SK-N-MC (cell line): ENCODE data around the gene JPT2.

Experiments used
- DNase-seq: peaks from one replicate; pipeline ENCODE4 v3.0.0-alpha.2; 2011; ENCODE audit warnings: low read depth, low spot score
- H3K27ac ChIP-seq: fragments of 200-600 bp; sonication (generic); 2 replicates; pipeline ENCODE4 v1.5.1; 2016; ENCODE audit warnings: mixed run types
- H3K36me3 ChIP-seq: fragments of 200-600 bp; sonication (generic); 2 replicates; pipeline ENCODE4 v1.6.1; 2017; ENCODE audit warnings: antibody characterized with exemption, low read length, mixed read lengths; ENCODE audit not compliant: insufficient read depth
- H3K4me3 ChIP-seq: fragments of 200-600 bp; sonication (generic); 2 replicates; pipeline ENCODE4 v1.5.1; 2016
- H3K9ac ChIP-seq: fragments of 200-600 bp; sonication (generic); 2 replicates; pipeline ENCODE4 v1.8.0; 2017; ENCODE audit warnings: mixed run types, mixed read lengths; ENCODE audit not compliant: insufficient read length
- H3K9me3 ChIP-seq: fragments of 200-600 bp; sonication (generic); 2 replicates; pipeline ENCODE4 v1.6.1; 2017; ENCODE audit warnings: low read depth, mild to moderate bottlenecking, antibody characterized with exemption, low read length, moderate library complexity, mixed read lengths
- EZH2 ChIP-seq: fragments of 200-600 bp; sonication (generic); IDR thresholded peaks from one replicate; pipeline ENCODE4 v1.6.1; 2017; ENCODE audit warnings: antibody characterized with exemption
- FOXP2 ChIP-seq: optimal IDR thresholded peaks from 2 replicates; pipeline ENCODE3; 2011; ENCODE audit warnings: mild to moderate bottlenecking, moderate library complexity; ENCODE audit not compliant: insufficient read depth; ENCODE audit errors: extremely low read length, control extremely low read depth
- POLR2AphosphoS5 ChIP-seq: IDR thresholded peaks from 2 replicates; pipeline ENCODE4 v1.6.1; 2012; ENCODE audit warnings: mild to moderate bottlenecking, low read depth, low read length, borderline replicate concordance

The JPT2 gene

GRCh38 chr16:1734123-1734522 is 56.0 kb downstream of the JPT2 start:
- no peak for TF ChIP-seq FOXP2
- TF ChIP-seq EZH2 = no peak
- no peak for TF ChIP-seq POLR2AphosphoS5
- H3K9ac ChIP-seq = no peak overlapping the region

GRCh38 chr16:1734816-1735215 is 56.7 kb downstream of the JPT2 start:
- H3K27ac ChIP-seq = no peak overlapping the region
- H3K9ac ChIP-seq = no peak overlapping the region
- H3K9me3 ChIP-seq = no peaks in the 10 kb centered on the region
- TF ChIP-seq EZH2 (no peak), FOXP2 (no peak), POLR2AphosphoS5 (no peak)
- DNase-seq = no peak
- no peak overlapping the region for H3K4me3 ChIP-seq
- H3K36me3 ChIP-seq = no peaks in the 10 kb centered on the region; the same call in 1 of the 2 replicates

More at GRCh38 chr16:1734123-1734522, 56.0 kb downstream of the JPT2 start:
- Histone ChIP-seq H3K9me3 (no peaks in the 10 kb centered on the region), H3K4me3 (no peak overlapping the region), H3K36me3 (no peaks in the 10 kb centered on the region; the same call in 1 of the 2 replicates), H3K27ac (no peak overlapping the region)
- DNase-seq = no peak

DNA sequence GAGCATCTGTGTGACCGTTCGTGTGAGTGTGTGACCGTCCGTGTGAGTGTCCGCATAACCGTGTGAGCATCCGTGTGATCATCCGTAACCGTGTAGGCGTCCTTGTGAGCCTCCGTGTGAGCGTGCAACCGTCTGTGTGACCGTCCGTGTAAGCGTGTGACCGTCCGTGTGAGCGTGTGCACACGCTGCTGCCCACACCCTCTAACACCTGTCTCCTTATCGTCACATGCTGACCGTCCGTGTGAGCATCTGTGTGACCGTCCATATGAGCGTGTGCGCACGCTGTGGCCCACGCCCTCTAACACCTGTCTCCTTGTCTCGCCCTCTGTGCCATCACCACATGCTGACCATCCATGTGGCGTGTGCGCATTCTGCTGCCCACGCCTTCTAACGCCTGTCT is 62.2 kb downstream of the JPT2 start:
- DNase-seq = no peak
- Histone ChIP-seq H3K36me3 (no peaks in the 10 kb centered on the region), H3K9me3 (no peaks in the 10 kb centered on the region), H3K9ac (no peak overlapping the region), H3K4me3 (no peak overlapping the region), H3K27ac (no peak overlapping the region)
- TF ChIP-seq POLR2AphosphoS5 = no peak
- TF ChIP-seq FOXP2 = no peak
- TF ChIP-seq EZH2 = no peak

- DNase-seq = no peak
- TF ChIP-seq FOXP2 = no peak
- TF ChIP-seq POLR2AphosphoS5 = no peak
- no peak for TF ChIP-seq EZH2
These were observed 62.9 kb downstream of the JPT2 start for GRCh38 chr16:1740781-1741490.

DNA sequence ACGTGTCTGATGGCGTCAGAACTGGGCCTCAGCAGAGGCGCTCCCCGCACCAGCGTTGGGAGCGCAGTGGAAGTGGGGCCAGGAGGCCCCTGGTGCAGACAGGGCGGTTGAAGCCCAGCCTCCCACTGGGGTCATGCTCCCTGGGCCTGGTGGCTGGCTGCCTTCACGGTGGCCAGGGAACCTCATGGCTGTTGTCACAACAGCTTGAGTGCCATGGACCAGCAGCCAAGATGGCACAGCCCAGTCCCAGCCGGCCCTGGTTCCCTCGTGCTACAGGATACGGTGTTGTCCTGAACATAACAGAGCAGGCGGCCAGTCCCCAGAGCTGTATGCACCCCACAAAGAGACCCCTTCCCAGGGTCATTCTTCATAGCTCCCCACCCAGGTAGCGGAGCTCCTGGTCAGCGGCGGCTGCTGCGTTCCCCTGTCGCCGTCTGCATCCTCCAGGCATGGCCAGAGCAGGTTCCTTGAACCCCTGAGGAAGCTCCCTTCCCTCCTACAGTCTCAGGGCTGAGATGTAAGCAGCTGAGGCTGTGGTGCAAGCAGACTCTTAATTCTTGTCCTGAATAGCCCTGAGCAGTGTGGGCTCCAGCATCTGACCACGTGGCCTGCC is 63.6 kb downstream of the JPT2 start:
- no peak for DNase-seq
- Histone ChIP-seq H3K9ac (no peak overlapping the region), H3K27ac (no peak overlapping the region), H3K36me3 (no peaks in the 10 kb centered on the region), H3K9me3 (no peaks in the 10 kb centered on the region), H3K4me3 (no peak overlapping the region)
- no peak for TF ChIP-seq FOXP2
- no peak for TF ChIP-seq POLR2AphosphoS5
- no peak for TF ChIP-seq EZH2

More at GRCh38 chr16:1740781-1741490, 62.9 kb downstream of the JPT2 start:
- Histone ChIP-seq H3K27ac (no peak overlapping the region), H3K9me3 (no peaks in the 10 kb centered on the region), H3K36me3 (no peaks in the 10 kb centered on the region), H3K4me3 (no peak overlapping the region), H3K9ac (no peak overlapping the region)

DNA sequence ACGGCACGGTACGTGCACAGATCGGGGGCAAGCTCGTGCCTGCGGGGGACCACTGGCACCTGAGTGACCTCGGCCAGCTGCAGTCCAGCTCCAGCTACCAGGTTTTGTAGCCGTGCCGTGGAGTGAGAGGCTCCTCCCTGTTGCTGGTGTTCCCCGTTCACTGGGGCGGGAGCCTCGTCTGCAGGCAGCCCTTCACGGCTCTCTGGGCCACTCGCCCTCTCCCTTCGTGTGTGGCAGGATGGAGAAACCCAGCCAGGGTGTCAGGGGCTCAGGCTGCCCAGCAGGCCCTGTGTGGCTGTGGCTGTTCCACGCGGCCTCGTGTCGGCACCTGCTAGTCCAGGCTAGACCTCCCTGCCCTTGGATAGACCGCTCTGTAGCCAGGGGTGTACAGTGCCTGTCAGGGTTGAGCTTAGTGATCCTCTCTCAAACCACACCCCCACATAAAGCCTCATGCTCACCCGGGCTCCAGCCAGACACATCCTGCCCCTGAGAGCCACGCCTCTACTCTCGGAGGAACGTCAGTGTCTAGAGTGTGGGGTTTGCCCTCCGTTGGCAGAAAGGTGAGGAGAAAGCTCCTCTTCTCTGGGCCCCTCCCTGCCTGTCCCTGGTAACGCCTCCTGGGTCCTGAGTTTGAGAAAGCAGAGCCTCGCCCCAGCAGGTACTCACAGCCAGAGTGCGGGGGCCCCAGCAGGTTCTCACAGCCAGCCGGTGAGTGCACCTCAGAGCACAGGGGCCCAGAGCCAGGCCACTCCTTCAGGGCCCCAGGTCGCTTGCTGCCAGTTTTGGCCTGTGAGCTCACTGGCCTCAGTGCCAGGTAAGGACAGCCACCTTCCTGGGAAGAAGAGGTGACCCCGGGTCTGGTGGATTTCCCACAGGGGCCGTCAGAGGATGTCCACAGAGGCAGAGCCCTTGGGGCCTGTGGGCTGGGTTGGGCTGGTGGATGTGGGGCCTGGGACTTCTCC is 65.6 kb downstream of the JPT2 start:
- H3K4me3 ChIP-seq = no peak overlapping the region
- no peak overlapping the region for H3K27ac ChIP-seq
- no peaks in the 10 kb centered on the region; the same call in 1 of the 2 replicates for H3K36me3 ChIP-seq
- H3K9me3 ChIP-seq = no peaks in the 10 kb centered on the region
- H3K9ac ChIP-seq = no peak overlapping the region
- TF ChIP-seq POLR2AphosphoS5 = no peak
- TF ChIP-seq EZH2 = no peak
- TF ChIP-seq FOXP2 = no peak
- DNase-seq = no peak

GRCh38 chr16:1744338-1744840 is 66.3 kb downstream of the JPT2 start:
- no peak overlapping the region for H3K9ac ChIP-seq
- TF ChIP-seq FOXP2 = no peak
- no peak for TF ChIP-seq POLR2AphosphoS5
- TF ChIP-seq EZH2 = no peak
- no peak overlapping the region for H3K27ac ChIP-seq
- DNase-seq = no peak
- no peak overlapping the region for H3K4me3 ChIP-seq
- H3K9me3 ChIP-seq = no peaks in the 10 kb centered on the region
- H3K36me3 ChIP-seq = no peaks in the 10 kb centered on the region; the same call in 1 of the 2 replicates

DNA sequence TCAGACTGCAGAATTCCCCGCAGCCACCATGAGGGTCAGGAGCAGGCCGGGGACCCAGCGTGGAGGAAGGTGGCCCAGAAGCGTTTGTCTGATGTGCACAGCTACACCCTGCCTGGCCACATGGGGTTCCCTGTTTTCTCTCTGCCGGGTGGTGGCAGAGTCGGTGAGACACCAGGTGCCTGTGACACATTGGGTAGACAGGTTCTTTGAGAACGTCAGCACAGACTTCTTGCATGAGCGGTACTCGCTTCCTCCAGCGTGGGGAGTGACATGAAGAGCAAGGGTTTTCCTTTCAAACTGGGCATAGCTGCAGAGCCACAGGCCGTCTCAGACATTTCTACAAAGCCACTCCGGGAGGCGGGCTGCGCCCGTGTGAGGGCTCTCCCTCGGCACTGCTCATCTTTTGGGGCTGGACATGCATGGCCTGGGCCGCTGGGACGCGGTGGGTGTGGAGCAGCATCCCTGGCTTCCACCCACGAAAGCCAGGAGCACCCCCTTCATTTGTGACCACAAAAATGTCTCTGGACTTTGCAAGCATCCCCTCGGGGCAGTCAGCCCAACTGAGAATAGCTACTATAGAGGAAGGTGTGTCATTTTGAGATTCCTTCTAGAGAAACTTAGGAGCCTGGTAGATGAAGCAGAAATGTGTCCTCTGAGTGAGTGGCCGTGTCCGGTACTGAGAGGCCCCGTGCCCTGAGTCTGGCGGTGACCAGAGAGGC is 67.3 kb downstream of the JPT2 start:
- Histone ChIP-seq H3K27ac (no peak overlapping the region), H3K9me3 (no peaks in the 10 kb centered on the region), H3K36me3 (no peaks in the 10 kb centered on the region; the same call in 1 of the 2 replicates), H3K9ac (no peak overlapping the region), H3K4me3 (no peak overlapping the region)
- TF ChIP-seq FOXP2 (no peak), EZH2 (no peak), POLR2AphosphoS5 (no peak)
- no peak for DNase-seq
